Suppressor macrophage treated with lipopolysaccharide for 4 hours (primary cell): ENCODE measurements around the gene LHX1.
A peak's percentile ranks its signal among the peaks of the same experiment; 100 is the strongest.

Experiments
- DNase-seq: peaks from one replicate; pipeline ENCODE4 v3.0.0-alpha.2; 2020

The LHX1 gene

GRCh38 chr17:36939802-36940312 is 2.6 kb downstream of the LHX1 start:
- DNase-seq: no peak

GRCh38 chr17:36940313-36941264 is 3.3 kb downstream of the LHX1 start:
- no peak for DNase-seq

- DNase-seq: no peak
Measured at GRCh38 chr17:36941265-36942010, 4.2 kb downstream of the LHX1 start.

GRCh38 chr17:36942019-36942599 is 4.8 kb downstream of the LHX1 start:
- no peak for DNase-seq

GRCh38 chr17:36942631-36943125 is 5.4 kb downstream of the LHX1 start:
- DNase-seq: no peak

- DNase-seq: no peak
Measured at GRCh38 chr17:36943250-36944191, 6.2 kb downstream of the LHX1 start.

- no peak for DNase-seq
Measured at GRCh38 chr17:36944553-36944952, 7.3 kb downstream of the LHX1 start.

- DNase-seq: no peak
Measured at GRCh38 chr17:36945140-36945539, 7.9 kb downstream of the LHX1 start.

GRCh38 chr17:36945959-36946725 is 8.9 kb downstream of the LHX1 start:
- no peak for DNase-seq

GRCh38 chr17:36946726-36947091 is 9.4 kb downstream of the LHX1 start:
- no peak for DNase-seq

- no peak for DNase-seq
Measured at GRCh38 chr17:36947922-36948716, 10.8 kb downstream of the LHX1 start.

GRCh38 chr17:36948717-36949460 is 11.6 kb downstream of the LHX1 start, which contains the start of gene AATF:
AATF (plus strand) TSS chr17:36948954; CDS start chr17:36949126, 172 bp downstream.
- peak; percentile 99 for DNase-seq

GRCh38 chr17:36949461-36949927 is 12.2 kb downstream of the LHX1 start:
- DNase-seq: no peak

GRCh38 chr17:36950027-36950426 is 12.8 kb downstream of the LHX1 start:
- no peak for DNase-seq

- no peak for DNase-seq
Measured at GRCh38 chr17:36951084-36951789, 14.0 kb downstream of the LHX1 start.

- no peak for DNase-seq
Measured at GRCh38 chr17:36971508-36971907, 34.2 kb downstream of the LHX1 start.

- DNase-seq: no peak
Measured at GRCh38 chr17:36972186-36972700, 35.0 kb downstream of the LHX1 start.

- no peak for DNase-seq
Measured at GRCh38 chr17:36972905-36973304, 35.6 kb downstream of the LHX1 start.
